ENCODE results near the gene NFIA.

The NFIA gene

DNA sequence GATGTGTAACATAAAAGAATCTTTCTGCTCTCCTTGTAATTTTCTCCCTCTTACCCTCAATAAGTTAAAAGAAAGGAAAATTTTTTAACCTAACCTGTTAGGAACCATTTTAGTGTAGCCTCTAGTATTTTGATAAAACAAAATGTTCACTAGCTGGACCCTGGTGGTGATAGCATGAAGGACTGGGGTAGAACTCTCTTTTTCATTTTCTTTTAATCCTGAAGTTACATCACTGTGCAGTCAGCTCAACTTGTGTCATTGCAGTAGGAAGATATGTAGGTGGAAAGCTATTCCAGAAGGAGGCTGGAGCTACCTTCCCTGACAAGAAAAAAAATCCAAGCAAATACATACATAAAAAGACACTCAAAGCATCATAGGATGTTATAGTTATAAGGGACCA is 39.3 kb downstream of the NFIA start:
- H2AFZ ChIP-seq (ENCODE audit: low read depth) = no peak overlapping the region
- H3K27me3 ChIP-seq (ENCODE audit: insufficient read depth, low read depth) = no peaks in the 10 kb centered on the region
- no peaks in the 10 kb centered on the region for H3K36me3 ChIP-seq (ENCODE audit: insufficient read depth)
- H3K27ac ChIP-seq = no peak overlapping the region
- H3K4me1 ChIP-seq (ENCODE audit: low read depth, poor library complexity, severe bottlenecking) = no peaks in the 10 kb centered on the region
- no peak overlapping the region for H3K4me3 ChIP-seq (IDR thresholded peaks at IDR 0.05; ENCODE audit: insufficient read depth, low read depth, low read length)
- H4K20me1 ChIP-seq (ENCODE audit: insufficient read depth) = no peaks in the 10 kb centered on the region
- H3K79me2 ChIP-seq (ENCODE audit: insufficient read depth, low read depth) = no peaks in the 10 kb centered on the region
- no peak overlapping the region for H3K9ac ChIP-seq
- H3K4me2 ChIP-seq = no peak overlapping the region
- TF ChIP-seq, protein P1, sequence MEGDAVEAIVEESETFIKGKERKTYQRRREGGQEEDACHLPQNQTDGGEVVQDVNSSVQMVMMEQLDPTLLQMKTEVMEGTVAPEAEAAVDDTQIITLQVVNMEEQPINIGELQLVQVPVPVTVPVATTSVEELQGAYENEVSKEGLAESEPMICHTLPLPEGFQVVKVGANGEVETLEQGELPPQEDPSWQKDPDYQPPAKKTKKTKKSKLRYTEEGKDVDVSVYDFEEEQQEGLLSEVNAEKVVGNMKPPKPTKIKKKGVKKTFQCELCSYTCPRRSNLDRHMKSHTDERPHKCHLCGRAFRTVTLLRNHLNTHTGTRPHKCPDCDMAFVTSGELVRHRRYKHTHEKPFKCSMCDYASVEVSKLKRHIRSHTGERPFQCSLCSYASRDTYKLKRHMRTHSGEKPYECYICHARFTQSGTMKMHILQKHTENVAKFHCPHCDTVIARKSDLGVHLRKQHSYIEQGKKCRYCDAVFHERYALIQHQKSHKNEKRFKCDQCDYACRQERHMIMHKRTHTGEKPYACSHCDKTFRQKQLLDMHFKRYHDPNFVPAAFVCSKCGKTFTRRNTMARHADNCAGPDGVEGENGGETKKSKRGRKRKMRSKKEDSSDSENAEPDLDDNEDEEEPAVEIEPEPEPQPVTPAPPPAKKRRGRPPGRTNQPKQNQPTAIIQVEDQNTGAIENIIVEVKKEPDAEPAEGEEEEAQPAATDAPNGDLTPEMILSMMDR (conservative IDR thresholded peaks at IDR 0.05; ENCODE audit: low read depth, low read length) = no peak

DNA sequence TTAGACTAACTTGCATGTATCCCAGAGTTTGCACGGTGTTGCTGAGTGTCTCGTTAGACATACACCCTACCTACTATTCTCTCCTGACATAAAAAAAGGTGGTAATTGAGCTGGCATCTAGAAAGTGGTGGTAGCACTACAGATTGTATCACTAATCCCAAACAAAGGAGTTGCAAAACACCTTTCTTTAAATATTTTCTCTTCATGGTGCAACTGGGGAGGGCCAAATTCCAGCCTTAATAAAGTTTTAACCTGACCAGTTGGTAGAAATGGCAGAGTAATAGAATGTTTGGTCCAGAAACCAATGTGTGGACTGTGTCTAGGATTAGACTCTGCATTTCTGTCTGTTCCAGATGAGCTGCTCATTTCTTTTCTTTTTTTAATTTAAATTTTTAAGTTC is 40.0 kb downstream of the NFIA start:
- TF ChIP-seq, protein P1 (conservative IDR thresholded peaks at IDR 0.05; ENCODE audit: low read depth, low read length) = no peak
- H3K4me1 ChIP-seq (ENCODE audit: low read depth, poor library complexity, severe bottlenecking) = no peaks in the 10 kb centered on the region
- H3K27me3 ChIP-seq (ENCODE audit: insufficient read depth, low read depth) = no peaks in the 10 kb centered on the region
- no peak overlapping the region for H3K4me3 ChIP-seq (IDR thresholded peaks at IDR 0.05; ENCODE audit: insufficient read depth, low read depth, low read length)
- H3K36me3 ChIP-seq (ENCODE audit: insufficient read depth) = no peaks in the 10 kb centered on the region
- no peak overlapping the region for H3K4me2 ChIP-seq
- H3K9ac ChIP-seq = no peak overlapping the region
- H3K27ac ChIP-seq = no peak overlapping the region
- H2AFZ ChIP-seq (ENCODE audit: low read depth) = no peak overlapping the region
- H3K79me2 ChIP-seq (ENCODE audit: insufficient read depth, low read depth) = no peaks in the 10 kb centered on the region
- H4K20me1 ChIP-seq (ENCODE audit: insufficient read depth) = no peaks in the 10 kb centered on the region

DNA sequence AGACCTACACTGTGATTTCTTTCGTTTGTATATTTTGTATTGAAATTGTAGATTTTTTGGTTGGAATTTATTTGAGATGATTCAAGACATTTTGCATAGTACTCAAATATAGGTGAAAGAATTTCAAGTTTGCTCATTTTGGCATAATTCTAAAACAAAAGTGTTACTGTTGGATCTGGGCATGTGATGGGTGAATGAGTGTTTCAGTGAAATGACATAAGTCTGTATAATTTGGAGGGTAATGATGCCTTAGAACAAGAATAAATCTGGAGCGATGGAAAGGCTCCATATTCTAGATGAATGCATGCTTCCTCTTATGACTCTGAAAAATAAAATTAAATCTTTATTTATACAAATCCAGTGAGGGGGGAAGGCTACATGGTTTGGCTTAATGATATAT is 41.0 kb downstream of the NFIA start:
- Histone ChIP-seq H3K9ac (no peak overlapping the region), H3K27me3 (ENCODE audit: insufficient read depth, low read depth) (no peaks in the 10 kb centered on the region), H3K4me1 (ENCODE audit: low read depth, poor library complexity, severe bottlenecking) (no peaks in the 10 kb centered on the region), H3K36me3 (ENCODE audit: insufficient read depth) (no peaks in the 10 kb centered on the region), H3K4me2 (no peak overlapping the region), H3K27ac (no peak overlapping the region), H4K20me1 (ENCODE audit: insufficient read depth) (no peaks in the 10 kb centered on the region), H3K4me3 (IDR thresholded peaks at IDR 0.05; ENCODE audit: insufficient read depth, low read depth, low read length) (no peak overlapping the region), H3K79me2 (ENCODE audit: insufficient read depth, low read depth) (no peaks in the 10 kb centered on the region), H2AFZ (ENCODE audit: low read depth) (no peak overlapping the region)
- TF ChIP-seq, protein P1 (conservative IDR thresholded peaks at IDR 0.05; ENCODE audit: low read depth, low read length) = no peak

DNA sequence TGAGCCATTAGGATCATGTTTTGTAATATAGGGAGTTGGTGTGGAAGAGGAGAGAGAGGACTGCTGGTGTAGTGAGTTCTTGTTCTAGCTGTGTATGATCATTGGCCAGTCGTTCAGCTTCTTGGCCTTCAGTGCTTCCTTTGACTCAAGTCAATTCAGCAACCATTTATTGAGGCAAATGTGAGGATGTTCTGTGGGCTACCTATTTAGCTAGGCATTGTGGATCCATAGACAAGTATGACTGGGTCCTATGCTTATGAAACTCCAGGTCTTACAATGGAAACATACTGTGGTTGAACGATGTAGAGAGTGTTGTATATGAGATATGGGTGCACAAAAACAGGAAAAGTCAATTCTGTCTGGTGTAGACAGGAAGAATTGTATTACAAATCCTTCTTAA is 41.7 kb downstream of the NFIA start:
- no peaks in the 10 kb centered on the region for H3K4me1 ChIP-seq (ENCODE audit: low read depth, poor library complexity, severe bottlenecking)
- H2AFZ ChIP-seq (ENCODE audit: low read depth) = no peak overlapping the region
- no peak overlapping the region for H3K27ac ChIP-seq
- H3K27me3 ChIP-seq (ENCODE audit: insufficient read depth, low read depth) = no peaks in the 10 kb centered on the region
- no peaks in the 10 kb centered on the region for H4K20me1 ChIP-seq (ENCODE audit: insufficient read depth)
- TF ChIP-seq, protein P1 (conservative IDR thresholded peaks at IDR 0.05; ENCODE audit: low read depth, low read length) = no peak
- H3K9ac ChIP-seq = no peak overlapping the region
- H3K4me3 ChIP-seq (IDR thresholded peaks at IDR 0.05; ENCODE audit: insufficient read depth, low read depth, low read length) = no peak overlapping the region
- H3K36me3 ChIP-seq (ENCODE audit: insufficient read depth) = no peaks in the 10 kb centered on the region
- no peak overlapping the region for H3K4me2 ChIP-seq
- H3K79me2 ChIP-seq (ENCODE audit: insufficient read depth, low read depth) = no peaks in the 10 kb centered on the region

DNA sequence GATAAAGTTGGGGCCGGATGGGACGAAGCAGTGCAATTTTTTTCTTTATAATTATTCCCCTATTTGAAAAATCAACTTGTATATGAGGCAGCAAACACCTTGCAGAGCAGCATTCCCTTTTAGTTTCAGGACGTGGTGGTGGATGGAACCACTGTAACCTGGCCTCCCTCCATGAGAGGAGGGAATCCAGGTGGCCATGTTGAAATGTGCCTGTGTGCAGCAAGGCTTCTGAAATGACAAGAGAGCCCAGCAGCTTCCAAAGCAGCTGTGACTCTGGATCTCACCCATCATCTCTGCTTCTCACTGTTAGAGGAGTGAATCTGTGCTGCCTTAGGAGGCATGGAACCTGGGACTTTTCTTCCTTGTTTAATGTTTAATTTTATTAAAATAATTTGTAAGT is 42.3 kb downstream of the NFIA start:
- no peak overlapping the region for H3K4me3 ChIP-seq (IDR thresholded peaks at IDR 0.05; ENCODE audit: insufficient read depth, low read depth, low read length)
- no peak overlapping the region for H3K27ac ChIP-seq
- H4K20me1 ChIP-seq (ENCODE audit: insufficient read depth) = no peaks in the 10 kb centered on the region
- H3K79me2 ChIP-seq (ENCODE audit: insufficient read depth, low read depth) = no peaks in the 10 kb centered on the region
- no peak overlapping the region for H3K4me2 ChIP-seq
- TF ChIP-seq, protein P1 (conservative IDR thresholded peaks at IDR 0.05; ENCODE audit: low read depth, low read length) = no peak
- H3K4me1 ChIP-seq (ENCODE audit: low read depth, poor library complexity, severe bottlenecking) = no peaks in the 10 kb centered on the region
- H3K27me3 ChIP-seq (ENCODE audit: insufficient read depth, low read depth) = no peaks in the 10 kb centered on the region
- no peaks in the 10 kb centered on the region for H3K36me3 ChIP-seq (ENCODE audit: insufficient read depth)
- H3K9ac ChIP-seq = no peak overlapping the region
- no peak overlapping the region for H2AFZ ChIP-seq (ENCODE audit: low read depth)
